Measurements from ENCODE around the gene ARL16.
A peak's percentile ranks its signal among the peaks of the same experiment; 100 is the strongest.

ARL16 gene

DNA sequence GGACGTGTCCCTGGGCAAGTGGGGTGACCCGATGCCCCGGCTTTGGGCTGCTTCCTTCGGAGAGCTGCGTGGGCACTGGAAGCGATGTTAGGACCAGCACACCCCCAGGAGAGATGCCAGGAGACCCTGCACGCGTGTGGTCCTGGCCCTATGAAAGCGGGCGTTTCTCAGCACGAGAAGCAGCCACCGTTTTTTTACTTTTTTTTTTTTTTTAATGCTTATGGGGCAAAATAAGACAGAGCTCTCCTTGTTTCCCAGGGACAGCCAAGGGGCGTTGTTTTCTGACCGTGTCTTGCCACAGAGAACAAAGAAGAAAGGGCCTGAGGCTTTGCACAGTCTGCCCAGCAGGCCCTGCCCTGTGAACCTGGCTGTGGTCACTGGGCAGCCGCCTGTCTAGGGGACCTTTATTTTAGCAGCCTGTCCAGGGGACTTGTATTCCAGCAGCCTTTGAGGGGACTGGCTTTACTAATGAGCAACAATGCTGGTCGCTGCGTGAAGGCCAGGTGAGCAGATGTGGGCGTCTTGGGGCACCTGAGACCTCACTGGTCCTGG, 29.5 kb upstream of the ARL16 start:
- peak in 11 of 58 donors; percentile 13 to 38 (median 20) for DNase-seq

- peak in 3 of 58 donors; percentile 9 to 56 (median 48) for DNase-seq
These were observed 28.9 kb upstream of the ARL16 start for GRCh38 chr17:81712468-81713003.

GRCh38 chr17:81711814-81712467, 28.3 kb upstream of the ARL16 start, which contains the start of gene SLC25A10:
TSS of gene SLC25A10 (plus strand) at chr17:81712284. CDS start at chr17:81712427, 143 bp downstream.
- DNase-seq, result peak in 54 of 58 donors; percentile 11 to 81 (median 60)

GRCh38 chr17:81710514-81711308, 27.1 kb upstream of the ARL16 start:
- DNase-seq, result peak in 2 of 58 donors; percentile 10 to 15

DNA sequence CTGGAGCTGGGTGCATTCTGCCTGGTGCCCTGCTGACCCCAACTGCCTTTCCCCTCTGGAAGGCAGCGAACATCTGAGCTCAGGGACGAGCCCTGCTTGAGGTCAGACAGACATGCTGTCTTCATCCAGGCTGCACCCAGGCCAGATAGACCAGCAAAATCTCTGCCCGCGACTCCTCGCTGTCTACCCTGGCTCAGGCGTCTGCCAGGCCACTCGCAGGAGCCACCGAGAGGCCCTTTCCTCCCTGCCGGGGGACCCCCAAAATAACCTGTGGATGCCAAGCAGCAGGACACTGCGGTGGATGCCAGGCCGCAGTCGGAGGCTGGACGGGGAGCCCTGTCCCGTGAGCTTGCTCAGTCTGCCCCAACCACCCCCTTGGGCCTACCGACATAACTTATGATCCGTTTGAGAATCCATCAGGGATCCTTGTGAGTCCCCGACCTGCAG, 25.2 kb upstream of the ARL16 start:
- no peak for DNase-seq

GRCh38 chr17:81707725-81708646, 24.4 kb upstream of the ARL16 start:
- no peak for DNase-seq

- DNase-seq, result no peak
These were observed 23.4 kb upstream of the ARL16 start for GRCh38 chr17:81706757-81707624.

DNA sequence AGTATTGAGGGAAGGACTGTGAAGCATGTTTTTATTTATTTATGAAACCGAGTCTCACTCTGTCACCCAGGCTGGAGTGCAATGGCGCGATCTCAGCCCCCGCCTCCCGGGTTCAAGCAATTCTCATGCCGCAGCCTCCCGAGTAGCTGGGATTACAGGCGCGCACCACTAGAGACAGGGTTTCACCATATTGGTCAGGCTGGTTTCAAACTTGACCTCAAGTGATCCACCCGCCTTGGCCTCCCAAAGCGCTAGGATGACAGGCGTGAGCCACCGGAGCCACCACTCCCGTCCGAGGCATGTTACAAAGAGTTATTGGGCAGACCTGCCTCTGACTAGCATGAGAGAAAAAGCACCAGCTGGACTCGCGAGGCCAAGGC, 22.6 kb upstream of the ARL16 start:
- no peak for DNase-seq

DNA sequence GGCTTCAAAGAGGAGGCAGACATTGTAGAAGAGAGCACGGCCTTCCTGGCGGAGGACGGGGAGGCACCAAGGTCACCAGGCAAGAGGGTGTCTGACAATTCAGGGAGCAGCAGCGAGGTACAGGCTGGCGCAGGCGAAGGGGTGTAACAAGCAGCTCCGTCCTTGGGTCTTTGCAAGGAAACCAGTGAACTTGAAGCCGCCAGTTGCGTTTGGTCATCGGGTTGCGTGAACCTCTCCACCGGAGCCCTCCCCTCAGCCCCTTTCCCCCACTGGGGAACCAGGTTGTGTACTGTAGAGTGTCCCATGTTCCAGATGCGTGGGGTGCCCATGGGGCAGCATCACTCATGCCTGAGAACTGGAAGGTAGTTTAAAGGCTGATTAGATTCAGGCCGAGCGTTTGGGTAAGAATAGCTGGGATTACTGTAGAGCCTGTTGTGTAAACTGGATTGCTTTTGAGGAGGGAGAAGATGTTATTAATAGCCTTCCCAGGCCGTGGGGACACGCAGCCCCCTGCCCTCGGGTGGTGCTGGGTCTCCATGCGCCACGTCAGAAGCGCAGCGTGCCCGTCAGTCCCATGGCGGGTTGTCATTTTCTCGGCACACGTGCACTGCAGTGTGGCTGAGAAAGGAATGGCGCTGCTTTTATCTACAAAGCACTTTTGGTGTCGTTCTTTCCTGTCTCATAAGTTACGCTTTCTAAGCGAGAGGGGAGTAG, 22.1 kb upstream of the ARL16 start:
- DNase-seq, result no peak

- no peak for DNase-seq
These were observed 20.4 kb upstream of the ARL16 start for GRCh38 chr17:81703747-81704654.

DNA sequence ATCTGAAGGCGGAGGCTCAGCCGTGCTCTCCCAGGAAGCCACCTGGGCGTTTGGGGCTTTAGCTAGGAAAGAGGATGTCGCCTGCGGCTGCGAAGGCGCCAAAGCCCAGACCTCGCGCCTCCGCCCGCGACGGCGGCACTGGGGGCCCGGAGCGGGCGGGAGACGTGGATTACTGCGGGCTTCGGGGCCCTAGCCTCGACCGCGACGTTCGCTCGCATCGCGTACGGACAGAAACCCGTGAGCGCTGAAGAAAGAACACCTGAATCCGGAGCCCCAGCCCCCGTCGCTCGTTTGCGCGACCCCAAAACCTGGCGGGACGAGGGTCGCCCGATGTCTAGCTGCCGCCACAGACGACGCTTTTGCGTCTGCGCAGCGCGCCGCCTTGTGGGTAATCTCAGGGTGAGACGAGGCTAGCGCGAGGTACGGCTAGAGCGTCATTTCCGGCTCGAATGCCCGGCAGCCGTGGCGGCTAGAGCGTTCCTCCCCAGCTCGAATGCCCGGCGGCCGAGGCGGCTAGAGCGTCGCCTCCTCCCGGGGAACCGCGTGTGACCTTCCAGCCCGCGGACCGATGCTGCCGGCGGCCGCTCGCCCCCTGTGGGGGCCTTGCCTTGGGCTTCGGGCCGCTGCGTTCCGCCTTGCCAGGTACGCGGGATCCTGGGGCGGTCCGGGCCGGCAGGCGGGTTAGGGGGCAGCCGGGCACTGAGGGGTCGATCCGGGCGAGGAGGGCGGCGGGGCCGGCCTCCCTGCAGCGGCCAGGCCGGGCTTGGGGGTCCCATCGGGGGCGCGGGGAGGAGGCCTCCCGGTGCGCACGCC, 19.5 kb upstream of the ARL16 start, which contains the start of gene MRPL12:
Gene MRPL12, plus strand, starts transcription at position 434 of the 813 bp plus-strand sequence. Its CDS starts 135 bp downstream, at position 569.
- DNase-seq, result peak; percentile 31 to 96 (median 90)

GRCh38 chr17:81701288-81702071, 17.9 kb upstream of the ARL16 start:
- no peak for DNase-seq

DNA sequence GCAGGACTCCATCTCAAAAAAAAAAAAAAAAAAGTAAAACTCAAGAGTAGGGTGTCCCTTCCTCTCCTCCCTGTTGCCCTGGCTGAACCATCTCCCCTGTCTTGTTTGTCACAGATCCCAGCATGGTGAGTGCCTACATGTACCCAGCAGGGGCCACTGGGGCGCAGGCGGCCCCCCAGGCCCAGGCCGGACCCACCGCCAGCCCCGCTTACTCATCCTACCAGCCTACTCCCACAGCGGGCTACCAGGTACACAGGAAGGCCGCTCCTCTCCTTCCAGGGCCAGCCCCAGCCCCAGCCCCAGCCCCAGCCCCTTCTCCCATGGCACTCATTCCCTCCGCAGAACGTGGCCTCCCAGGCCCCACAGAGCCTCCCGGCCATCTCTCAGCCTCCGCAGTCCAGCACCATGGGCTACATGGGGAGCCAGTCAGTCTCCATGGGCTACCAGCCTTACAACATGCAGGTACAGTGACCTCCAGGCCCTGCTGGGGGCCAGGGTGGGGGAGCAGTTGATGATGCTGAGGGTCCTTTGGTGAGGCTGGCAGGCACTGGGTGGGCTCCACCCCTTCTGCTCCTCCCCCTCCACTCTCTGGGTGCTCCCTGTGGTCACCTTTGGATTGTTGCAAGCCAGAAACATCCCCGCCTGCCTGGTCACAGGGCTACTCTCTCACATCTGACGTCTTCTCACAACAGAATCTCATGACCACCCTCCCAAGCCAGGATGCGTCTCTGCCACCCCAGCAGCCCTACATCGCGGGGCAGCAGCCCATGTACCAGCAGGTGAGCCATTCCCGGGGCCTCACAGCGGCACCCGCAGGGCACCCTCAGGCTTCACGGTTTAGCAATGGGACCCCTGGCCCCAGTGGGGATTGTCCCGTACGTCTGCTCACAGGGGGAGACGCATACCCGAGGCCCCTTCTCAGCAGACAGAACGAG, 17.0 kb upstream of the ARL16 start:
- no peak for DNase-seq

GRCh38 chr17:81697261-81698044, 13.9 kb upstream of the ARL16 start:
- no peak for DNase-seq

All from anterior cingulate cortex (tissue), 58 donors.